Measurements from ENCODE around the gene LRRFIP2. TPM values are rescaled to one million over a fixed set of nuclear protein-coding genes. Genes with fewer than 3 reads are reported as not detected.

Gene LRRFIP2
- total RNA-seq, 1 donor from 2014 or later, result 50.7 TPM

GRCh38 chr3:37189109-37189508 is 14.7 kb upstream of the LRRFIP2 start:
- Mint-ChIP-seq H3K27me3 (ENCODE audit: low read depth) (no peaks in the 10 kb centered on the region), H3K4me3 (ENCODE audit: unreplicated experiment) (no peak overlapping the region), H3K36me3 (ENCODE audit: low read depth) (no peaks in the 10 kb centered on the region), H3K9me3 (ENCODE audit: low read depth) (no peaks in the 10 kb centered on the region), H3K27ac (ENCODE audit: unreplicated experiment) (no peak overlapping the region), H3K4me1 (ENCODE audit: low read depth) (peaks cover 3% of the 10 kb centered on the region)
- DNase-seq (ENCODE audit: low spot score), result no peak
- no peak for TF ChIP-seq CTCF (IDR thresholded peaks at IDR 0.05)

GRCh38 chr3:37183976-37184375 is 9.6 kb upstream of the LRRFIP2 start:
- H3K36me3 Mint-ChIP-seq (ENCODE audit: low read depth), result no peaks in the 10 kb centered on the region
- no peak for TF ChIP-seq CTCF (IDR thresholded peaks at IDR 0.05)
- peaks cover 20% of the 10 kb centered on the region for H3K4me1 Mint-ChIP-seq (ENCODE audit: low read depth)
- no peak overlapping the region for H3K4me3 Mint-ChIP-seq (ENCODE audit: unreplicated experiment)
- peak overlapping the region; percentile 79 for H3K27ac Mint-ChIP-seq (ENCODE audit: unreplicated experiment)
- H3K27me3 Mint-ChIP-seq (ENCODE audit: low read depth), result no peaks in the 10 kb centered on the region
- no peak for DNase-seq (ENCODE audit: low spot score)
- H3K9me3 Mint-ChIP-seq (ENCODE audit: low read depth), result no peaks in the 10 kb centered on the region

GRCh38 chr3:37183375-37183831 is 9.0 kb upstream of the LRRFIP2 start:
- Mint-ChIP-seq H3K36me3 (ENCODE audit: low read depth) (no peaks in the 10 kb centered on the region), H3K27me3 (ENCODE audit: low read depth) (no peaks in the 10 kb centered on the region), H3K27ac (ENCODE audit: unreplicated experiment) (peak overlapping the region; percentile 79), H3K4me3 (ENCODE audit: unreplicated experiment) (no peak overlapping the region), H3K9me3 (ENCODE audit: low read depth) (no peaks in the 10 kb centered on the region), H3K4me1 (ENCODE audit: low read depth) (peaks cover 20% of the 10 kb centered on the region)
- TF ChIP-seq CTCF (IDR thresholded peaks at IDR 0.05), result no peak
- no peak for DNase-seq (ENCODE audit: low spot score)

- TF ChIP-seq CTCF (IDR thresholded peaks at IDR 0.05), result no peak
- Mint-ChIP-seq H3K36me3 (ENCODE audit: low read depth) (no peaks in the 10 kb centered on the region), H3K27ac (ENCODE audit: unreplicated experiment) (peak overlapping the region; percentile 56), H3K9me3 (ENCODE audit: low read depth) (no peaks in the 10 kb centered on the region), H3K4me1 (ENCODE audit: low read depth) (peaks cover 25% of the 10 kb centered on the region), H3K27me3 (ENCODE audit: low read depth) (no peaks in the 10 kb centered on the region), H3K4me3 (ENCODE audit: unreplicated experiment) (no peak overlapping the region)
- no peak for DNase-seq (ENCODE audit: low spot score)
Measured at GRCh38 chr3:37182816-37183215, 8.4 kb upstream of the LRRFIP2 start.

- no peaks in the 10 kb centered on the region for H3K9me3 Mint-ChIP-seq (ENCODE audit: low read depth)
- peak overlapping the region; percentile 47 for H3K27ac Mint-ChIP-seq (ENCODE audit: unreplicated experiment)
- DNase-seq (ENCODE audit: low spot score), result no peak
- H3K27me3 Mint-ChIP-seq (ENCODE audit: low read depth), result no peaks in the 10 kb centered on the region
- peaks cover 35% of the 10 kb centered on the region for H3K4me1 Mint-ChIP-seq (ENCODE audit: low read depth)
- H3K4me3 Mint-ChIP-seq (ENCODE audit: unreplicated experiment), result no peak overlapping the region
- TF ChIP-seq CTCF (IDR thresholded peaks at IDR 0.05), result no peak
- H3K36me3 Mint-ChIP-seq (ENCODE audit: low read depth), result no peaks in the 10 kb centered on the region
Measured at GRCh38 chr3:37181756-37182155, 7.4 kb upstream of the LRRFIP2 start.

Data from chondrocyte (in vitro differentiated cells).